NK-92 (cell line): ENCODE data around the gene SH3TC2.

Source experiments
- DNase-seq: peaks from one replicate; lab custom pipeline; 2025; ENCODE audit not compliant: unreplicated experiment; lab: John Stamatoyannopoulos, UW

Gene SH3TC2

DNA sequence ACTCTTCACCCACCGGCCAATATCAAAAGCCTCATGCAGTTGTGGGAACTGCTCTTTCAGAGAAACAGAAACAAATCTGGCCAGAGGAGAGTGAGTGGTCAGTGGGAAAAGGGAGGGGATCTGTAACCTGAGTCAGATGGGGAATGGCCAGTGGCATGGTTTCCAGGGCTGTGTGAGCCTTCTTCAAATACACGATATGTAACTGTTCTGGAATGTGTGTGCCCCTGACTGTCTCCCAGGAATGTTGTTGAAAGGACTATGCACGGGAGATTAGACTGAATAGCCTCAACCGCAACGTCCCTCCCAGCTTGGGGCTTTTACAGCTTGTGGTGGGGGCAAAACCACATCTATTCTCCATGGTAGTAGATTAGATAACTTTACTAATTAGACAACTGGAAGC, 60.8 kb downstream of the SH3TC2 start:
- no peak for DNase-seq

DNA sequence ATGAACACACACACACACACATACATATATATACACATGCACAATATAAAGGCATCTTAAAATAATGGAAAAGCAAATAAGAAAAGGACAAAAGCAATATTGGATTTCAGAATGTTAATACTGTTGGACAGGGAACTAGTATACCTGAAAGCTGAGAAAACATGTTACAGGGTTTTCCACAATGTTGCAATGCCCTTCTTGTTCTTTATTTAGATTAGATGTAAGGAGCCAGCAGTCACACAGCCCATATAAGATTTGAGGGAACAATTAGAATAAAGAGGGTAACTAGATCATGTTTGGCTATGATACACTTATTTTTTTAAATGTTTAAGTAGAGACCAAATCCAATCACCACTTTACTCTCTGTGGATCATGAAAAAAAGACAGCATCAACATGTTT, 61.7 kb downstream of the SH3TC2 start:
- no peak for DNase-seq

DNA sequence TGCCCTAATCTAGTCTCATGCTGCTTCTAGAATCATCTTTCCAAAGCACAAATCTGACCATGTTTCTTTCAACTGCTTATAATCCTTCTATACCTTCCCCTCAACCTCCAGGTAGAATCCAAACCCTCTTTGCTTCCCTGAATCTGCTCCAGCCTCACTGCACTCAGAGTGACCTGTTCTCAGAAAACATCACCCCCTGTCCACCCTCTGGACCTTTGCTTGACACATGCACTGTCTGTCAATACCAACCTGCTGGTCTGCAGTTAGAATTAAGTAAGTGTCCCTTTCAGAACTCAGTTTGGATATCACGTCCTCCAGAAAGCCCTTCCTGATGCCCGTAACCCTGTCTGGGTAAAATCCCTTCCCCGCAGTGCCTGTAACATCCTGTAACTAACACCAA, 63.1 kb downstream of the SH3TC2 start:
- no peak for DNase-seq

- DNase-seq, result no peak
These were observed 64.6 kb downstream of the SH3TC2 start for GRCh38 chr5:148998174-148998797.

- no peak for DNase-seq
These were observed 66.6 kb downstream of the SH3TC2 start for GRCh38 chr5:148996270-148996669.

- no peak for DNase-seq
These were observed 67.1 kb downstream of the SH3TC2 start for GRCh38 chr5:148995791-148996190.

DNA sequence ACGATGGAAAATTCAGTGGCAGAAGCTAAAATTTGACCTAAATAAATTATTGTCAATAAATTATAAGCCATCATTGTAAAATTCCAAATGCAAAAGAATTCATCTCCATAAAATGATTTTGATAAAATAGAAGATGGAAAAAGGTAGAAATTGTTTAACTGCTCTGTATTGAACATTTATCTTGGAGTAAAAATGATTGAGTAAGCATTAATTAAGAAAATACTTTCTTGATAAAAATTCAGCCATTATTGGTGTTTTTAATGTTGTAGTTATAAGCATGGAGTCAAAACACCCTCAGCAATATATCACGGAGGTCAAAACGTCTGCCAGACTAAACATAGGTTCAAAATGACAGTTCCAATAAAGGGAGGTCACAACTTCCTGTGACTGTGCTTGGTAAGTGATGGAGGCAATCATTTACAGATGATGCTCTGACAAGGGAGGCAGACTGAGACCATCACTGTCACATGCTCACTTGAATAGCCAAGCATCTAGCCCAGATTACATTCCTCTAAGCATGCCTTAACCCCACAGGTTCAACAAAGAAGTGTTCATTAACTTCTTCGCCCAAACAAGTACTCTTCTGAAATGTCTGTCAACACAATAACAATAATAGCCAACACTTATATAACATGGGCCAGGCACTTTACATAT, 69.5 kb downstream of the SH3TC2 start:
- no peak for DNase-seq

DNA sequence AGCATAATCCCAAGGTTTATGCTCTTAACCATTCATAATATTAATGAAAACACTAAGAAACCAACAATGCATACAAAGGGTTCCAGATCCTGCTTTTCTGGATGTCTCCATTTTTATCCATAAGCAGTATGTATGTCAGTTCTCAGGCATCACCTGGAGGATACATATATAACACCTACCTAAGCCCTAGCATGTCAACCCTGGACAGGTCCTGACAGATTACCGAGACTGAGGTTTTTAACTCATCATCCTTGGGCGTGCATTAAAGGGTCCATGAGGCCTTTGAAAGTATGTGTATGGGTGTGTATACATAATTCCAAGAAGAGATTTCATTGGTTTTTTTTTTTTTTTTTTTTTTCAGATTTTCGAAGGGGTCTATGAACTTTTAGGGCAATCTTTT, 70.6 kb downstream of the SH3TC2 start:
- no peak for DNase-seq

GRCh38 chr5:148991566-148991965, 71.3 kb downstream of the SH3TC2 start:
- DNase-seq, result no peak

DNA sequence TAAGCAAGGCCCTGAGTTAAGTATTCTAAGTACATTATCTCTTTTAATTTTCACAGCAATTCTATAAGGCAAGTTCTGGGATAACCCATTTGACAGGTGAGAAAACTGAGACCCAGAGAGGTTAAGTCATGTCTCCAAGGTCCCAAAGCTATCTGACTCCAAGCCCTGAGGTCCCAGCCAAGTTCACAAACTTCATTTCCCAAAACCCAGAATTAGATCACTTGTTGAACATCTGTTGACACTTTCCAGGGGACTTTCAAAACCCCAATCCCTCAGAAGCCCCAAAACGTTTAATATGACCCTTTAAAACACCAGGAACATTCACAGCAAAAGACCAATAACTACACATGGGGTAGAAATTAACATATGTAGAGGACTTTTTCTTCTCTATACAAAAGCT, 72.0 kb downstream of the SH3TC2 start:
- no peak for DNase-seq

DNA sequence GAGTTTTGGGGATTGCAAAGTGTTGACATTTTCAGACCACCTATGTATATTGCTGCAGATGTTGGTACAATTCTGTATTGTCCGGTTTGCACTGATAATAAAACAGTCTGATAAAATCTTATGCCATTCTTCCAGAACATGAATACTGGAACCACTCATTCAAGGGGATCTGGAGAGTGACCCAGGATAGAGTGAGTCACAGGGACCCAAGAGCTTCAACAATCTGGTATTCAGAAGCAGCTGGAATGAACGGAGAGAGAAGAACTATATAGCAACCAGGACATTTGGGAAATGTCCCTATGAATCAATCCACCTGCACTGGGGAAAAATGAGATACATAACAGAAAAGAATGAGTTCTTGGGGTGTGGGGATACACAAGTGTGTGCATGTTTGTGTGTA, 73.3 kb downstream of the SH3TC2 start:
- DNase-seq, result no peak

GRCh38 chr5:148988328-148988727, 74.5 kb downstream of the SH3TC2 start:
- DNase-seq, result no peak

- DNase-seq, result no peak
These were observed 76.2 kb downstream of the SH3TC2 start for GRCh38 chr5:148986636-148987035.

- DNase-seq, result no peak
These were observed 78.5 kb downstream of the SH3TC2 start for GRCh38 chr5:148984345-148984744.

GRCh38 chr5:148981353-148981752, 81.5 kb downstream of the SH3TC2 start:
- DNase-seq, result no peak

DNA sequence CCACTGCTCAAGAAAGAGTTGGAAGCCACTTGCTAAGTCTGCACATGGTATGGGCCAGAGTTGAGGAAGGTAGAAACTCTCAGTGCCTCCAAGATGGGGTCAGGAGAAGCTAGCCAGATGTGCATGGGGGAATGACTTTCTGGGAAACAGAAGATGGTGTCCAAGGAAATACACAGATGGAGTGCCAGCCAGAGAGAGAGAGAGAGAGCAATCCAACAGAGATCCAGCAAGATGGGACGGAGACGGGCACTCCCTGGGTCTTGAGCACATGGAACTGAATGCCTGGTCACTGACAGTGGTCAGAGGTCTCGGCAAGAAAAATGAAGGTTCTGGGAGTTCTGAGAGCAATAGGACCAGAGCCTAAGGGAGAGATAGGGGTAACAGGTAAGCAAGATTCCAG, 82.1 kb downstream of the SH3TC2 start:
- DNase-seq, result no peak

DNA sequence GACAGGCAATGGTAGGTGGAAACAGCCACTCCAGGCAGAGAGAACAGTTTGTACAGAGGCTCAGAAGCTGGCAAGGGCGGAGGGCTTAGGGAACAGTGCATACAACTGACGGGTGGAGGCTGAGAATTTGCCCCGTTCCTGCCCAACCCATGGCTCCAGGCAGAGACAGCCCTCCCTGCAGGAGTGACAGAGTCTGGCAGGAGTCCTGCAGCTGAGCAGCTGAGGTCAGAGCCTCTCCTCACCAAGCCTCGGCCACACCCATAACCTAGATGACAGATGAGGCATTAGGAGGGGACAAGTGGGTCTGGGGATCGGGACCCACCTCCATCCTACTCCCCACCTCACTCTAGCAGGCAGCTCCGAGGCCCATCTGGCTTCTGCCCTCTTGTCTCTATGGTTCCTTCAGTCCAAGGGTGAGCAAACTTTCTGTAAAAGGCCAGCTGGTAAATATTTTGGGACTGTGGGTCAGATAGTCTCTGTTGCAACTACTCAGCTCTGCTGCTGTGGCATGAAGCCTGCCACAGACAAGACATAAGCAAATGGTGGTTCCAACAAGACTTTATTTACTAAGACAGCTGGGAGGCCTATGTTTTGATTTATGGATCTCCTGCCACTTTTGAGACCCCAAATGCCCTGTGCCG, 83.7 kb downstream of the SH3TC2 start:
- no peak for DNase-seq

GRCh38 chr5:148978370-148979082, 84.3 kb downstream of the SH3TC2 start:
- DNase-seq, result no peak

- DNase-seq, result no peak
These were observed 86.1 kb downstream of the SH3TC2 start for GRCh38 chr5:148976569-148977381.

GRCh38 chr5:148974642-148975327, 88.1 kb downstream of the SH3TC2 start:
- no peak for DNase-seq

DNA sequence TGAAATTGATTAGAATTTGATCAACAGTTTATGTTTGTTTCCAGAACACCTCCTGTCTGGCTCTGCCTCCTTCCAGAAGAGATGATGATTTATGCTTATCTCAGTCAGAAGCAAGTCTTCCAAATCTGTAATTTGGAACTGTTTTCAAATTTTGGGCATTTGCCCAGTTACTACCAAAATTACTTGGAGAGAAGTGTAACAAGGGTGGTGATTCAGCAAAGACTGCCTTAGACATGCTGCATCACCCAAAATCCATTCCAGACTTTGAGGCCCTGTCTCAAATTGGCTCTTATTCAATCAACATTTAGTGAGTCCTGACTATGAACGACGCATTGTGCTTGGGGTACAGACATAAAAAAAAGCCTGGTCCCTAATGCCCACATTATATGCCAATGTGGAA, 89.4 kb downstream of the SH3TC2 start:
- no peak for DNase-seq
